VCaP (cell line): ENCODE results near the gene HDAC4.

Experiments
- H3K27ac ChIP-seq: fragments of 450-650 bp; 2 replicates; pipeline ENCODE4 v1.5.1; 2017
- CTCF ChIP-seq: fragments of 450-650 bp; conservative IDR thresholded peaks from 2 replicates; pipeline ENCODE4 v1.5.1; 2017; ENCODE audit warnings: mild to moderate bottlenecking, moderate library complexity

HDAC4 gene

GRCh38 chr2:239303711-239304532 lies 96.9 kb downstream of the HDAC4 start:
- H3K27ac ChIP-seq = peak overlapping the region; percentile 88
- no peak for TF ChIP-seq CTCF

GRCh38 chr2:239302808-239303557 lies 97.8 kb downstream of the HDAC4 start:
- H3K27ac ChIP-seq = peak overlapping the region; percentile 88
- TF ChIP-seq CTCF = no peak

DNA sequence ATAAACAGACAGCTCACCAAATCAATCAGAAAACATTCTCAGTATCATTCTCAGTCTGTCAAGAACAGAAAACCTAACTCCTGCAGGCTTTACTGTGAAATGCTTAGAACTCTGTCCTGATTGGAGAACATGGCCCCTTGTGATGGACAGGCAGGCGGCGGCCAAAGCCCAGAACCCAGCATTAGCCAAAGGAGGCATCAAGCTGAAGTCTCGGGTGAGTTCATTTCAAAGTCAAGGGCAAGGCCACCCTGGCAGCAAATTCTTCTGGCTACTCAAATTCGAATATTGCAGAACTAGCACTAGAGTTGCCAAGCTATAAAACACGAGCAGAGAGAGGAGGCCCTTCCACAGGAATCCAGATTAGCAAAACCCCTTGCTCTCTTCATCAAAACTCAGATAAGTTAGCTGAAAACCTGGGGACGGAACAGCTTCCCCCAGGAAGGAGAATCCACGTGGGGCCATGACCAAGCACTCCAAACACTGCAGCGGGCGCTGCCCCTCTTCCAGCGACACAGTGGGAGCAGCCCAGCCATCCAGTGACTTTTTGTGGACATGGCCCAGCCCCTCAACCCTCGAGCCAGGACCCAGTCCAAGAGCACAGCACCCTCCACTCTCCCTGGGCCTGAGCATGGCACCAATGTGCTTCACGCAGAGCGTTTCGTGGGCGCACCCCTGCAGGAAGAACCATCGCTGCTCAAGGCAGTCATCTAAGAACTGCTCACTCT lies 98.6 kb downstream of the HDAC4 start:
- no peak for TF ChIP-seq CTCF
- H3K27ac ChIP-seq = peak overlapping the region; percentile 88; the same call in 1 of the 2 replicates

GRCh38 chr2:239300871-239301735 lies 99.7 kb downstream of the HDAC4 start:
- TF ChIP-seq CTCF = no peak

GRCh38 chr2:239300242-239300641 lies 100.6 kb downstream of the HDAC4 start:
- H3K27ac ChIP-seq = peak overlapping the region; percentile 94
- no peak for TF ChIP-seq CTCF

More at GRCh38 chr2:239300871-239301735, 99.7 kb downstream of the HDAC4 start:
- H3K27ac ChIP-seq = peak overlapping the region; percentile 94

GRCh38 chr2:239299218-239299939 lies 101.4 kb downstream of the HDAC4 start:
- H3K27ac ChIP-seq = peak overlapping the region; percentile 94

More at GRCh38 chr2:239299218-239299939, 101.4 kb downstream of the HDAC4 start:
- no peak for TF ChIP-seq CTCF
